Central memory CD8-positive, alpha-beta T cell (primary cell): ENCODE measurements around the gene CKMT2.

Source experiments
- ATAC-seq: fragments of 150-1000 bp; cut with Tn5 transposase; replicated peaks from 2 replicates; pipeline ENCODE4 v1.10.0; 2022; ENCODE audit warnings: mild to moderate bottlenecking, moderate FRiP score, moderate number of reproducible peaks; ENCODE audit not compliant: poor library complexity, severe bottlenecking; ENCODE audit errors: extremely low read depth
- DNase-seq, 2 donors: peaks; one replicate each; pipeline ENCODE4 v3.0.0; 2021; ENCODE audit warnings: low spot score in 2 of 2
- H3K27ac Mint-ChIP-seq: one replicate; pipeline ENCODE4 v1.8.0; 2022; ENCODE audit warnings: low read depth, mild to moderate bottlenecking, moderate library complexity, mixed read lengths
- H3K27me3 Mint-ChIP-seq: one replicate; pipeline ENCODE4 v1.8.0; 2022; ENCODE audit warnings: mixed read lengths
- H3K36me3 Mint-ChIP-seq: one replicate; pipeline ENCODE4 v1.8.0; 2022; ENCODE audit warnings: mild to moderate bottlenecking, moderate library complexity, mixed read lengths; ENCODE audit not compliant: insufficient read depth
- H3K4me1 Mint-ChIP-seq: one replicate; pipeline ENCODE4 v1.8.0; 2022; ENCODE audit warnings: mixed read lengths
- H3K4me3 Mint-ChIP-seq: one replicate; pipeline ENCODE4 v1.8.0; 2022; ENCODE audit warnings: mild to moderate bottlenecking, moderate library complexity, mixed read lengths
- H3K9me3 Mint-ChIP-seq: one replicate; pipeline ENCODE4 v1.8.0; 2022; ENCODE audit warnings: mixed read lengths

CKMT2 gene

GRCh38 chr5:81226286-81226685 is 6.8 kb upstream of the CKMT2 start:
- H3K27me3 Mint-ChIP-seq: no peaks in the 10 kb centered on the region
- H3K36me3 Mint-ChIP-seq: peaks cover 6% of the 10 kb centered on the region

GRCh38 chr5:81226949-81227348 is 6.2 kb upstream of the CKMT2 start:
- no peak for ATAC-seq
- H3K9me3 Mint-ChIP-seq: no peaks in the 10 kb centered on the region
- no peaks in the 10 kb centered on the region for H3K27me3 Mint-ChIP-seq

More at GRCh38 chr5:81226286-81226685, 6.8 kb upstream of the CKMT2 start:
- Mint-ChIP-seq H3K9me3 (no peaks in the 10 kb centered on the region), H3K4me1 (no peaks in the 10 kb centered on the region), H3K4me3 (no peak overlapping the region), H3K27ac (no peak overlapping the region)
- ATAC-seq (no peak), DNase-seq (no peak)

GRCh38 chr5:81228084-81228483 is 5.0 kb upstream of the CKMT2 start:
- Mint-ChIP-seq H3K4me3 (no peak overlapping the region), H3K4me1 (no peaks in the 10 kb centered on the region), H3K9me3 (no peaks in the 10 kb centered on the region), H3K27ac (no peak overlapping the region), H3K36me3 (peaks cover 6% of the 10 kb centered on the region), H3K27me3 (no peaks in the 10 kb centered on the region)
- DNase-seq: no peak
- no peak for ATAC-seq

More at GRCh38 chr5:81226949-81227348, 6.2 kb upstream of the CKMT2 start:
- H3K27ac Mint-ChIP-seq: no peak overlapping the region
- no peaks in the 10 kb centered on the region for H3K4me1 Mint-ChIP-seq
- no peak overlapping the region for H3K4me3 Mint-ChIP-seq
- peaks cover 6% of the 10 kb centered on the region for H3K36me3 Mint-ChIP-seq
- DNase-seq: no peak

GRCh38 chr5:81230416-81230815 is 2.7 kb upstream of the CKMT2 start:
- Mint-ChIP-seq H3K27me3 (no peaks in the 10 kb centered on the region), H3K4me3 (no peak overlapping the region), H3K27ac (no peak overlapping the region), H3K9me3 (no peaks in the 10 kb centered on the region), H3K4me1 (peaks cover 5% of the 10 kb centered on the region), H3K36me3 (peaks cover 4% of the 10 kb centered on the region)
- DNase-seq (no peak), ATAC-seq (no peak)

GRCh38 chr5:81232464-81233079 is 550 bp upstream of the CKMT2 start:
- Mint-ChIP-seq H3K9me3 (no peaks in the 10 kb centered on the region), H3K36me3 (no peaks in the 10 kb centered on the region), H3K4me1 (peaks cover 5% of the 10 kb centered on the region), H3K4me3 (no peak overlapping the region), H3K27me3 (no peaks in the 10 kb centered on the region), H3K27ac (no peak overlapping the region)
- no peak for ATAC-seq
- DNase-seq: no peak

GRCh38 chr5:81234299-81234698 is 1.2 kb downstream of the CKMT2 start:
- DNase-seq (no peak), ATAC-seq (no peak)
- H3K36me3 Mint-ChIP-seq: no peaks in the 10 kb centered on the region
- H3K9me3 Mint-ChIP-seq: no peaks in the 10 kb centered on the region
- H3K27ac Mint-ChIP-seq: no peak overlapping the region
- H3K4me1 Mint-ChIP-seq: peaks cover 5% of the 10 kb centered on the region
- no peak overlapping the region for H3K4me3 Mint-ChIP-seq
- H3K27me3 Mint-ChIP-seq: no peaks in the 10 kb centered on the region

GRCh38 chr5:81234801-81235200 is 1.7 kb downstream of the CKMT2 start:
- H3K4me1 Mint-ChIP-seq: peaks cover 5% of the 10 kb centered on the region
- no peaks in the 10 kb centered on the region for H3K36me3 Mint-ChIP-seq
- DNase-seq (no peak), ATAC-seq (no peak)
- no peaks in the 10 kb centered on the region for H3K27me3 Mint-ChIP-seq
- H3K27ac Mint-ChIP-seq: no peak overlapping the region
- H3K9me3 Mint-ChIP-seq: no peaks in the 10 kb centered on the region
- no peak overlapping the region for H3K4me3 Mint-ChIP-seq

- H3K27me3 Mint-ChIP-seq: no peaks in the 10 kb centered on the region
- DNase-seq (no peak), ATAC-seq (no peak)
- no peaks in the 10 kb centered on the region for H3K36me3 Mint-ChIP-seq
- H3K4me1 Mint-ChIP-seq: peaks cover 5% of the 10 kb centered on the region
- H3K27ac Mint-ChIP-seq: no peak overlapping the region
- no peaks in the 10 kb centered on the region for H3K9me3 Mint-ChIP-seq
- H3K4me3 Mint-ChIP-seq: no peak overlapping the region
Measured at GRCh38 chr5:81235287-81236072, 2.4 kb downstream of the CKMT2 start.

- no peaks in the 10 kb centered on the region for H3K9me3 Mint-ChIP-seq
- no peak overlapping the region for H3K27ac Mint-ChIP-seq
- ATAC-seq: no peak
- H3K4me3 Mint-ChIP-seq: no peak overlapping the region
- no peak for DNase-seq
- peaks cover 5% of the 10 kb centered on the region for H3K4me1 Mint-ChIP-seq
- H3K27me3 Mint-ChIP-seq: no peaks in the 10 kb centered on the region
- no peaks in the 10 kb centered on the region for H3K36me3 Mint-ChIP-seq
Measured at GRCh38 chr5:81238460-81238859, 5.3 kb downstream of the CKMT2 start.

- H3K4me1 Mint-ChIP-seq: no peaks in the 10 kb centered on the region
Measured at GRCh38 chr5:81239613-81240012, 6.5 kb downstream of the CKMT2 start.

GRCh38 chr5:81241001-81241400 is 7.9 kb downstream of the CKMT2 start:
- Mint-ChIP-seq H3K27me3 (no peaks in the 10 kb centered on the region), H3K4me1 (no peaks in the 10 kb centered on the region), H3K9me3 (no peaks in the 10 kb centered on the region), H3K36me3 (no peaks in the 10 kb centered on the region), H3K27ac (no peak overlapping the region), H3K4me3 (no peak overlapping the region)
- no peak for DNase-seq
- ATAC-seq: no peak

More at GRCh38 chr5:81239613-81240012, 6.5 kb downstream of the CKMT2 start:
- no peak for ATAC-seq
- no peak for DNase-seq
- Mint-ChIP-seq H3K4me3 (no peak overlapping the region), H3K27ac (no peak overlapping the region), H3K9me3 (no peaks in the 10 kb centered on the region), H3K27me3 (no peaks in the 10 kb centered on the region), H3K36me3 (no peaks in the 10 kb centered on the region)

GRCh38 chr5:81241961-81242648 is 9.0 kb downstream of the CKMT2 start:
- Mint-ChIP-seq H3K27me3 (no peaks in the 10 kb centered on the region), H3K4me1 (no peaks in the 10 kb centered on the region), H3K4me3 (no peak overlapping the region), H3K9me3 (no peaks in the 10 kb centered on the region), H3K27ac (no peak overlapping the region), H3K36me3 (no peaks in the 10 kb centered on the region)
- no peak for DNase-seq
- no peak for ATAC-seq
